BE2C (cell line): Measurements from ENCODE around the gene MELK.

Experiments
- DNase-seq: peaks from one replicate; pipeline ENCODE4 v3.0.0-alpha.2; 2020
- H3K27me3 ChIP-seq: fragments of 250-450 bp; sonication (Bioruptor Pico); 2 replicates; pipeline ENCODE4 v1.5.1; 2020; ENCODE audit warnings: mild to moderate bottlenecking
- H3K36me3 ChIP-seq: fragments of 250-450 bp; sonication (Bioruptor Pico); 2 replicates; pipeline ENCODE4 v1.5.1; 2020; ENCODE audit warnings: mild to moderate bottlenecking
- H3K4me1 ChIP-seq: fragments of 250-450 bp; sonication (Bioruptor Pico); 2 replicates; pipeline ENCODE4 v1.5.1; 2020
- H3K4me3 ChIP-seq: 2 replicates; pipeline ENCODE4 v1.5.1; 2011; ENCODE audit warnings: low read depth, low read length
- H3K9me3 ChIP-seq: fragments of 250-450 bp; sonication (Bioruptor Pico); 2 replicates; pipeline ENCODE4 v1.5.1; 2020
- CTCF ChIP-seq: IDR thresholded peaks from 2 replicates; pipeline ENCODE4 v1.5.1; 2012; ENCODE audit warnings: mild to moderate bottlenecking, low read depth, low read length

MELK gene

GRCh38 chr9:36656842-36657241 is 84.1 kb downstream of the MELK start:
- TF ChIP-seq CTCF: no peak
- Histone ChIP-seq H3K9me3 (no peaks in the 10 kb centered on the region), H3K36me3 (peaks cover 54% of the 10 kb centered on the region), H3K4me1 (no peaks in the 10 kb centered on the region), H3K4me3 (no peak overlapping the region), H3K27me3 (no peaks in the 10 kb centered on the region)
- DNase-seq: no peak

GRCh38 chr9:36659500-36659899 is 86.8 kb downstream of the MELK start:
- Histone ChIP-seq H3K36me3 (peaks cover 41% of the 10 kb centered on the region), H3K4me3 (no peak overlapping the region), H3K27me3 (no peaks in the 10 kb centered on the region), H3K9me3 (no peaks in the 10 kb centered on the region), H3K4me1 (no peaks in the 10 kb centered on the region)
- TF ChIP-seq CTCF: no peak
- no peak for DNase-seq

- H3K4me3 ChIP-seq: no peak overlapping the region
- no peak for DNase-seq
- TF ChIP-seq CTCF: no peak
- no peaks in the 10 kb centered on the region for H3K9me3 ChIP-seq
- no peaks in the 10 kb centered on the region; the same call in 1 of the 2 replicates for H3K4me1 ChIP-seq
- peaks cover 41% of the 10 kb centered on the region for H3K36me3 ChIP-seq
- no peaks in the 10 kb centered on the region for H3K27me3 ChIP-seq
Observed at GRCh38 chr9:36664806-36665205, 92.1 kb downstream of the MELK start.

- Histone ChIP-seq H3K4me3 (no peak overlapping the region), H3K9me3 (no peaks in the 10 kb centered on the region), H3K36me3 (peaks cover 36% of the 10 kb centered on the region), H3K27me3 (no peaks in the 10 kb centered on the region), H3K4me1 (no peaks in the 10 kb centered on the region; the same call in 1 of the 2 replicates)
- DNase-seq: no peak
- no peak for TF ChIP-seq CTCF
Observed at GRCh38 chr9:36665387-36665786, 92.7 kb downstream of the MELK start.

- Histone ChIP-seq H3K9me3 (no peaks in the 10 kb centered on the region), H3K4me3 (no peak overlapping the region), H3K27me3 (no peaks in the 10 kb centered on the region), H3K4me1 (no peaks in the 10 kb centered on the region; the same call in 1 of the 2 replicates), H3K36me3 (peaks cover 37% of the 10 kb centered on the region)
- TF ChIP-seq CTCF: no peak
- DNase-seq: no peak
Observed at GRCh38 chr9:36665921-36666431, 93.3 kb downstream of the MELK start.

GRCh38 chr9:36671561-36671960 is 98.9 kb downstream of the MELK start:
- H3K4me3 ChIP-seq: no peak overlapping the region

More at GRCh38 chr9:36671561-36671960, 98.9 kb downstream of the MELK start:
- H3K4me1 ChIP-seq: no peaks in the 10 kb centered on the region
- no peaks in the 10 kb centered on the region for H3K27me3 ChIP-seq
- DNase-seq: no peak
- H3K36me3 ChIP-seq: peaks cover 43% of the 10 kb centered on the region
- no peaks in the 10 kb centered on the region for H3K9me3 ChIP-seq
- TF ChIP-seq CTCF: no peak
